HL-60 (cell line): ENCODE measurements around the gene XPO5.

Source experiments
- POLR2AphosphoS5 ChIP-seq: IDR thresholded peaks from 2 replicates; pipeline ENCODE4 v1.6.1; 2012; ENCODE audit warnings: low read depth
- TF ChIP-seq, protein P1 (sequence below): IDR thresholded peaks from one replicate; pipeline ENCODE4 v1.5.1; 2011; ENCODE audit warnings: low read length, control low read depth, inconsistent platforms; ENCODE audit not compliant: insufficient read depth
- TF ChIP-seq, protein P2 (sequence below): IDR thresholded peaks from 2 replicates; pipeline ENCODE4 v1.6.1; 2012; ENCODE audit warnings: low read depth; ENCODE audit not compliant: insufficient replicate concordance

GRCh38 chr6:43625393-43625992 is 49.7 kb upstream of the XPO5 start:
- TF ChIP-seq POLR2AphosphoS5: no peak
- TF ChIP-seq, protein P1, sequence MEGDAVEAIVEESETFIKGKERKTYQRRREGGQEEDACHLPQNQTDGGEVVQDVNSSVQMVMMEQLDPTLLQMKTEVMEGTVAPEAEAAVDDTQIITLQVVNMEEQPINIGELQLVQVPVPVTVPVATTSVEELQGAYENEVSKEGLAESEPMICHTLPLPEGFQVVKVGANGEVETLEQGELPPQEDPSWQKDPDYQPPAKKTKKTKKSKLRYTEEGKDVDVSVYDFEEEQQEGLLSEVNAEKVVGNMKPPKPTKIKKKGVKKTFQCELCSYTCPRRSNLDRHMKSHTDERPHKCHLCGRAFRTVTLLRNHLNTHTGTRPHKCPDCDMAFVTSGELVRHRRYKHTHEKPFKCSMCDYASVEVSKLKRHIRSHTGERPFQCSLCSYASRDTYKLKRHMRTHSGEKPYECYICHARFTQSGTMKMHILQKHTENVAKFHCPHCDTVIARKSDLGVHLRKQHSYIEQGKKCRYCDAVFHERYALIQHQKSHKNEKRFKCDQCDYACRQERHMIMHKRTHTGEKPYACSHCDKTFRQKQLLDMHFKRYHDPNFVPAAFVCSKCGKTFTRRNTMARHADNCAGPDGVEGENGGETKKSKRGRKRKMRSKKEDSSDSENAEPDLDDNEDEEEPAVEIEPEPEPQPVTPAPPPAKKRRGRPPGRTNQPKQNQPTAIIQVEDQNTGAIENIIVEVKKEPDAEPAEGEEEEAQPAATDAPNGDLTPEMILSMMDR: no peak
- TF ChIP-seq, protein P2, sequence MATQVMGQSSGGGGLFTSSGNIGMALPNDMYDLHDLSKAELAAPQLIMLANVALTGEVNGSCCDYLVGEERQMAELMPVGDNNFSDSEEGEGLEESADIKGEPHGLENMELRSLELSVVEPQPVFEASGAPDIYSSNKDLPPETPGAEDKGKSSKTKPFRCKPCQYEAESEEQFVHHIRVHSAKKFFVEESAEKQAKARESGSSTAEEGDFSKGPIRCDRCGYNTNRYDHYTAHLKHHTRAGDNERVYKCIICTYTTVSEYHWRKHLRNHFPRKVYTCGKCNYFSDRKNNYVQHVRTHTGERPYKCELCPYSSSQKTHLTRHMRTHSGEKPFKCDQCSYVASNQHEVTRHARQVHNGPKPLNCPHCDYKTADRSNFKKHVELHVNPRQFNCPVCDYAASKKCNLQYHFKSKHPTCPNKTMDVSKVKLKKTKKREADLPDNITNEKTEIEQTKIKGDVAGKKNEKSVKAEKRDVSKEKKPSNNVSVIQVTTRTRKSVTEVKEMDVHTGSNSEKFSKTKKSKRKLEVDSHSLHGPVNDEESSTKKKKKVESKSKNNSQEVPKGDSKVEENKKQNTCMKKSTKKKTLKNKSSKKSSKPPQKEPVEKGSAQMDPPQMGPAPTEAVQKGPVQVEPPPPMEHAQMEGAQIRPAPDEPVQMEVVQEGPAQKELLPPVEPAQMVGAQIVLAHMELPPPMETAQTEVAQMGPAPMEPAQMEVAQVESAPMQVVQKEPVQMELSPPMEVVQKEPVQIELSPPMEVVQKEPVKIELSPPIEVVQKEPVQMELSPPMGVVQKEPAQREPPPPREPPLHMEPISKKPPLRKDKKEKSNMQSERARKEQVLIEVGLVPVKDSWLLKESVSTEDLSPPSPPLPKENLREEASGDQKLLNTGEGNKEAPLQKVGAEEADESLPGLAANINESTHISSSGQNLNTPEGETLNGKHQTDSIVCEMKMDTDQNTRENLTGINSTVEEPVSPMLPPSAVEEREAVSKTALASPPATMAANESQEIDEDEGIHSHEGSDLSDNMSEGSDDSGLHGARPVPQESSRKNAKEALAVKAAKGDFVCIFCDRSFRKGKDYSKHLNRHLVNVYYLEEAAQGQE: no peak
